HG03354 (cell line): ENCODE results near the gene PDE1A.

Source experiments
- ATAC-seq: cut with Tn5 transposase; IDR thresholded peaks from one replicate; pipeline ENCODE4 v1.9.1; 2021; ENCODE audit warnings: mild to moderate bottlenecking; ENCODE audit not compliant: unreplicated experiment, poor library complexity, severe bottlenecking

Gene PDE1A

GRCh38 chr2:182166406-182166805 is 260.4 kb downstream of the PDE1A start:
- no peak for ATAC-seq

GRCh38 chr2:182165202-182165601 is 261.6 kb downstream of the PDE1A start:
- ATAC-seq: no peak

- no peak for ATAC-seq
Observed at GRCh38 chr2:182164686-182165085, 262.1 kb downstream of the PDE1A start.

- ATAC-seq: no peak
Observed at GRCh38 chr2:182163878-182164277, 263.0 kb downstream of the PDE1A start.

- no peak for ATAC-seq
Observed at GRCh38 chr2:182148344-182148743, 278.5 kb downstream of the PDE1A start.

- ATAC-seq: no peak
Observed at GRCh38 chr2:182144776-182145165, 282.1 kb downstream of the PDE1A start.

- ATAC-seq: no peak
Observed at GRCh38 chr2:182144041-182144775, 282.6 kb downstream of the PDE1A start.

- no peak for ATAC-seq
Observed at GRCh38 chr2:182142062-182142461, 284.8 kb downstream of the PDE1A start.

- no peak for ATAC-seq
Observed at GRCh38 chr2:182134201-182134600, 292.6 kb downstream of the PDE1A start.

- ATAC-seq: no peak
Observed at GRCh38 chr2:182133195-182133891, 293.5 kb downstream of the PDE1A start.

GRCh38 chr2:182132605-182133004 is 294.2 kb downstream of the PDE1A start:
- no peak for ATAC-seq

- no peak for ATAC-seq
Observed at GRCh38 chr2:182128821-182129707, 297.8 kb downstream of the PDE1A start.

- no peak for ATAC-seq
Observed at GRCh38 chr2:182117196-182117595, 309.6 kb downstream of the PDE1A start.

- no peak for ATAC-seq
Observed at GRCh38 chr2:182116774-182117173, 310.1 kb downstream of the PDE1A start.

- no peak for ATAC-seq
Observed at GRCh38 chr2:182115258-182115657, 311.6 kb downstream of the PDE1A start.

GRCh38 chr2:182113334-182113733 is 313.5 kb downstream of the PDE1A start:
- no peak for ATAC-seq

- ATAC-seq: no peak
Observed at GRCh38 chr2:182110347-182110746, 316.5 kb downstream of the PDE1A start.

GRCh38 chr2:182103526-182103925 is 323.3 kb downstream of the PDE1A start:
- no peak for ATAC-seq

GRCh38 chr2:182101263-182101662 is 325.6 kb downstream of the PDE1A start:
- no peak for ATAC-seq

GRCh38 chr2:182098648-182099047 is 328.2 kb downstream of the PDE1A start:
- no peak for ATAC-seq
